KMS-11 (cell line): ENCODE data around the gene ARHGEF17.

Experiments
- H2AFZ ChIP-seq: fragments of 200-600 bp; sonication (generic); 2 replicates; pipeline ENCODE4 v1.6.1; 2016; ENCODE audit warnings: antibody characterized with exemption, mixed run types, low read depth
- H3K27ac ChIP-seq: fragments of 200-600 bp; sonication (generic); 2 replicates; pipeline ENCODE4 v1.6.1; 2016; ENCODE audit warnings: mild to moderate bottlenecking, mixed run types
- H3K27me3 ChIP-seq: fragments of 200-600 bp; sonication (generic); 2 replicates; pipeline ENCODE4 v1.6.1; 2017; ENCODE audit warnings: mild to moderate bottlenecking, low read depth, mixed run types, moderate library complexity; ENCODE audit not compliant: insufficient read depth
- H3K36me3 ChIP-seq: fragments of 200-600 bp; sonication (generic); 2 replicates; pipeline ENCODE4 v1.6.1; 2017; ENCODE audit warnings: mild to moderate bottlenecking, mixed run types; ENCODE audit not compliant: insufficient read depth
- H3K4me1 ChIP-seq: fragments of 200-600 bp; sonication (generic); 2 replicates; pipeline ENCODE4 v1.6.1; 2016; ENCODE audit warnings: mild to moderate bottlenecking, low read depth, mixed run types; ENCODE audit not compliant: poor library complexity, severe bottlenecking
- H3K4me2 ChIP-seq: fragments of 200-600 bp; sonication (generic); 2 replicates; pipeline ENCODE4 v1.7.0; 2016; ENCODE audit warnings: mild to moderate bottlenecking, mixed run types
- H3K4me3 ChIP-seq: fragments of 200-600 bp; sonication (generic); IDR thresholded peaks from 2 replicates; pipeline ENCODE4 v1.6.1; 2017; ENCODE audit warnings: low read depth, low read length, mixed read lengths; ENCODE audit not compliant: insufficient read depth
- H3K79me2 ChIP-seq: fragments of 200-600 bp; sonication (generic); 2 replicates; pipeline ENCODE4 v1.6.1; 2016; ENCODE audit warnings: low read depth, mixed run types; ENCODE audit not compliant: insufficient read depth
- H3K9ac ChIP-seq: fragments of 200-600 bp; sonication (generic); 2 replicates; pipeline ENCODE4 v1.6.1; 2016; ENCODE audit warnings: mild to moderate bottlenecking, mixed run types
- H4K20me1 ChIP-seq: fragments of 200-600 bp; sonication (generic); 2 replicates; pipeline ENCODE4 v1.6.1; 2016; ENCODE audit warnings: mild to moderate bottlenecking, mixed run types; ENCODE audit not compliant: insufficient read depth
- TF ChIP-seq, protein P1 (sequence below): fragments of 200-600 bp; sonication (generic); conservative IDR thresholded peaks from 2 replicates; pipeline ENCODE4 v1.6.1; 2017; ENCODE audit warnings: low read depth, mild to moderate bottlenecking, antibody characterized with exemption, low read length, moderate library complexity, mixed read lengths

ARHGEF17 gene

DNA sequence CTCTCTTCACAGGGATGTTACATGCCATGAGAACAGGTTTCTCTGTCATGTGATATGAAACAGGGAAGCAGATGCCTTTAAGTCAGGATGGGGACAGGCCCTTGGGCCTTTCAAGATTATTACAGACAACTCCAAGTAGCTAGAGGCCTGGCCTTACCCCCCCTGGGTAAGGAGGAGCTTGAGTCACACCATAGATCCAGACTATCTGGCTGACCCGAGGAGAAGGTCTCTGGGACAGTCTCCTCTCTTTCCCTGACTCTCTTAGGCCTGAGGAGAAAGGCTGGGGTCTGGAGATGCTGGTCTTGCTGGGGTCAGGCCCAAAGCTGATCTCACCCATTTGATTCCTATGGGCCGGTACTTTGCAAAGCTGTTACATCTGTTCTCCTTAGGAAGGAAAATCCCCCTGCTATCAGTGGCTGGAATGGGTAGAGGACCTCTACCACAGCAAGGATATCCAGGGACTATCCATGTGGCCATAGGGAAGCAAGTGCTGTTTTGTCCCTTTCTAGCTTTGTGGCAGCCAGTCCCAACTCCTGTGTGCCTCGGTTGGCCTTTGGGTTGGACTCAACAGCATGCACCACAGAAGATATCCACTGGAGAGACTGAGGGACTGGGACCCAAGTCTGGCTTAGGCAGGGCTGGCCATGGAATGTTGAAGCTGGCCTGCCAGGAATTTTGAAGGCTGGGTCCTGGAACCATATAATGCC is 93.3 kb downstream of the ARHGEF17 start:
- Histone ChIP-seq H3K27ac (no peak overlapping the region), H3K4me1 (peaks cover 10% of the 10 kb centered on the region), H3K36me3 (no peaks in the 10 kb centered on the region), H3K9ac (no peak overlapping the region), H3K27me3 (no peaks in the 10 kb centered on the region), H3K4me3 (no peak overlapping the region), H4K20me1 (no peaks in the 10 kb centered on the region), H3K4me2 (no peak overlapping the region), H3K79me2 (no peaks in the 10 kb centered on the region), H2AFZ (no peak overlapping the region)
- TF ChIP-seq, protein P1, sequence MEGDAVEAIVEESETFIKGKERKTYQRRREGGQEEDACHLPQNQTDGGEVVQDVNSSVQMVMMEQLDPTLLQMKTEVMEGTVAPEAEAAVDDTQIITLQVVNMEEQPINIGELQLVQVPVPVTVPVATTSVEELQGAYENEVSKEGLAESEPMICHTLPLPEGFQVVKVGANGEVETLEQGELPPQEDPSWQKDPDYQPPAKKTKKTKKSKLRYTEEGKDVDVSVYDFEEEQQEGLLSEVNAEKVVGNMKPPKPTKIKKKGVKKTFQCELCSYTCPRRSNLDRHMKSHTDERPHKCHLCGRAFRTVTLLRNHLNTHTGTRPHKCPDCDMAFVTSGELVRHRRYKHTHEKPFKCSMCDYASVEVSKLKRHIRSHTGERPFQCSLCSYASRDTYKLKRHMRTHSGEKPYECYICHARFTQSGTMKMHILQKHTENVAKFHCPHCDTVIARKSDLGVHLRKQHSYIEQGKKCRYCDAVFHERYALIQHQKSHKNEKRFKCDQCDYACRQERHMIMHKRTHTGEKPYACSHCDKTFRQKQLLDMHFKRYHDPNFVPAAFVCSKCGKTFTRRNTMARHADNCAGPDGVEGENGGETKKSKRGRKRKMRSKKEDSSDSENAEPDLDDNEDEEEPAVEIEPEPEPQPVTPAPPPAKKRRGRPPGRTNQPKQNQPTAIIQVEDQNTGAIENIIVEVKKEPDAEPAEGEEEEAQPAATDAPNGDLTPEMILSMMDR: no peak

DNA sequence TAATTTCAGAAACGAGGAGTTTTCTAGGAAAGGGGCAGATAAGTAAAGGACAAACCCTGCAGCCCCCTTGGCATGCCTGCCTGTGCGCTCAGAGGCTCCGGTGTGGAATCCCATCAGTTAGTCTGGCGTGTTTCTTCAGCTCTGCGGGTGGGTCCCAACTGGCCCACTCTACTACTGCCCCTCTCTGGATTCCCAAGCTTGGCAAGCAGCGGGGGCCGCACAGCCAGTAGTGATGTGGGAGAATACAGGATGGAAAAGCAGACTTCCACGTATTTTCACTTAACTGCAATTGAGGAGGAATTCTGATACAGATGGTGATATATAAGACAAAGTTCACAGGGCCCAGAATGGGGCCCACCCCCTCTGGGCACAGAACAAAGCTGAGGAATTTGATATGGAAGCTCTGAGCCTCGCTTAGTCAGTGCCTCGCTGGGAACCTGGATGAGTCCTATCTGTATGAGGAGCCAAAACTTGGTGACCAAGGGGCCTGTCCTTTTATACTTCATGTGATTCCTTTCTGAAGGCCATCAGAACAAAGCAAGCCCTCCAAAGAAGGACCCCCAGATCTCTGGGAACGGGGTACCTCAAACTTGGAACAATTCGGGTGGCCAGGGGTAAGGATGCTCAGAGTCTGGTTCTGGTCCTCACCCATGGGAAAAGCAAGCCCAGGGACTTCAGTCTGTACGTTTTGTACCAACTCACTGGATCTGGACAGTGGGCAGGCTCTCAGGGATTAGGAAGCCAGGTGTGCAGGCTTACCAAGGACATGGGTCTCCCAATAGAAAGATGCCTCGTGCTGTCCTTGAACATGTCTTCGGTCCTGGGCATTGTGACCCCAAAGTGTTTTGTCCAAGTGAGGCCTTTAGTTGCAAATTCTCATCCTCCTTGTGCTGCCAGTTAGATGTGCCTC is 94.1 kb downstream of the ARHGEF17 start:
- no peak overlapping the region for H2AFZ ChIP-seq
- H4K20me1 ChIP-seq: no peaks in the 10 kb centered on the region
- no peak overlapping the region for H3K27ac ChIP-seq
- no peak overlapping the region for H3K4me3 ChIP-seq
- H3K9ac ChIP-seq: no peak overlapping the region
- H3K4me1 ChIP-seq: peaks cover 10% of the 10 kb centered on the region
- no peaks in the 10 kb centered on the region for H3K79me2 ChIP-seq
- no peak overlapping the region for H3K4me2 ChIP-seq
- no peaks in the 10 kb centered on the region for H3K27me3 ChIP-seq
- TF ChIP-seq, protein P1: no peak
- no peaks in the 10 kb centered on the region for H3K36me3 ChIP-seq

DNA sequence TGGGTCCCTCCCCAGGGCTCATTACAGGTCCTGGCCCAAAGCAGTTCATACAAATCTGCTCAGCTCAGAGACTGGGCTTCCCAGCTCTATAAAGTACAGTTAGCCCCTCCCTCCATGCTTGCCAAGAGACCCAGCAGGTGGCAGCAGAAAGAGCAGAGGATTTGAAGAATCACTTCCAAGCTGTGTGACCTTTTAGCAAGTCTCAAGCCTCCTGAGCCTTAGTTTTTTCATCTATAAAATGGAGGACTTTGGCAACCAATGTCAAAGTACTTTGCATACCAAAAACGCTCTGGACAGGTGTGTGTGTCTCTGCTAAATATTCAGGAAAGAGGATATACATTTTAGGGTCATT is 94.7 kb downstream of the ARHGEF17 start:
- Histone ChIP-seq H3K4me2 (no peak overlapping the region), H3K4me3 (no peak overlapping the region), H2AFZ (no peak overlapping the region), H3K36me3 (no peaks in the 10 kb centered on the region), H3K79me2 (no peaks in the 10 kb centered on the region), H3K27ac (no peak overlapping the region), H3K9ac (no peak overlapping the region), H3K27me3 (no peaks in the 10 kb centered on the region), H4K20me1 (no peaks in the 10 kb centered on the region), H3K4me1 (peaks cover 10% of the 10 kb centered on the region)
- TF ChIP-seq, protein P1: no peak

DNA sequence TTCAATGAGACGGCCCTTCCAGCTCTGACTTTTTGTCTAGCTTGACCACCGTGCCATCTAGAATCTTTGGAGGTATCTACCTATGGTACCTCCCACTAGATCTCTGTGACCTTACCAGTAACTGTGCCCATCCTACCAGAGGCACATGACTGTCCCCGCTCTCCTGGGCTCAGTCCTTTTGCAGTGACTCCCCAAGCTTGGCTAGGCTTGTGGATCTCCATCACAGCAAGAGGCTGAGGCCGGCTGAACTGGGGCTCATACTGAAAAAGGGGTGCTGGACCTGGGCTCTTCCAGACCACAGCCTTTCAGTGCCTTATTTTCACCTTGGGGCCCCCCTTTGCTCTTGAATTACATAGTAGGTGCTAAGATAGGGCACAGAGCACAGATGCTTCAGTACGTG is 95.5 kb downstream of the ARHGEF17 start:
- Histone ChIP-seq H2AFZ (no peak overlapping the region), H3K79me2 (no peaks in the 10 kb centered on the region), H3K4me1 (peaks cover 10% of the 10 kb centered on the region), H3K27ac (no peak overlapping the region), H3K36me3 (no peaks in the 10 kb centered on the region), H3K4me2 (no peak overlapping the region), H3K9ac (no peak overlapping the region), H3K4me3 (no peak overlapping the region), H3K27me3 (no peaks in the 10 kb centered on the region), H4K20me1 (no peaks in the 10 kb centered on the region)
- TF ChIP-seq, protein P1: no peak
